Parathyroid adenoma (tissue), 2 donors: ENCODE measurements around the gene ZKSCAN5.

Experiments
- H2AFZ ChIP-seq: fragments of 300-600 bp; sonication (generic); one replicate; pipeline ENCODE4 v1.7.0; 2017; ENCODE audit warnings: antibody characterized with exemption, mild to moderate bottlenecking
- H3K27ac ChIP-seq: fragments of 300-600 bp; sonication (generic); one replicate; pipeline ENCODE4 v1.7.0; 2017
- H3K27me3 ChIP-seq: fragments of 300-600 bp; sonication (generic); one replicate; pipeline ENCODE4 v1.7.0; 2017; ENCODE audit warnings: low read length; ENCODE audit not compliant: control insufficient read depth, insufficient read depth
- H3K36me3 ChIP-seq: fragments of 300-600 bp; sonication (generic); one replicate; pipeline ENCODE4 v1.7.0; 2017; ENCODE audit warnings: low read length; ENCODE audit not compliant: control insufficient read depth, insufficient read depth
- H3K4me1 ChIP-seq: fragments of 300-600 bp; sonication (generic); one replicate; pipeline ENCODE4 v1.7.0; 2017; ENCODE audit warnings: control low read depth
- H3K4me2 ChIP-seq: fragments of 300-600 bp; sonication (generic); one replicate; pipeline ENCODE4 v1.7.0; 2017; ENCODE audit warnings: low read length
- H3K4me3 ChIP-seq: fragments of 300-600 bp; sonication (generic); one replicate; pipeline ENCODE4 v1.7.0; 2017; ENCODE audit warnings: low read depth, low read length
- H3K79me2 ChIP-seq: fragments of 300-600 bp; sonication (generic); one replicate; pipeline ENCODE4 v1.7.0; 2017; ENCODE audit warnings: control low read depth
- H3K9ac ChIP-seq: fragments of 300-600 bp; sonication (generic); one replicate; pipeline ENCODE4 v1.7.0; 2017; ENCODE audit warnings: mild to moderate bottlenecking
- H3K9me3 ChIP-seq: fragments of 300-600 bp; sonication (generic); one replicate; pipeline ENCODE4 v1.7.0; 2017; ENCODE audit warnings: low read length; ENCODE audit not compliant: control insufficient read depth
- CTCF ChIP-seq: fragments of 300-600 bp; sonication (generic); IDR thresholded peaks from one replicate; pipeline ENCODE4 v1.7.0; 2017; ENCODE audit warnings: antibody characterized with exemption, mild to moderate bottlenecking
- donor health status: primary hyperparathyroidism.

The ZKSCAN5 gene

GRCh38 chr7:99465421-99465768 lies 39.1 kb upstream of the ZKSCAN5 start:
- Histone ChIP-seq H3K4me2 (peak overlapping the region; percentile 89), H3K27me3 (no peaks in the 10 kb centered on the region), H3K9me3 (no peaks in the 10 kb centered on the region), H3K36me3 (no peaks in the 10 kb centered on the region), H3K4me1 (peaks cover 11% of the 10 kb centered on the region), H3K27ac (peak overlapping the region; percentile 87), H2AFZ (peak overlapping the region; percentile 98), H3K4me3 (peak overlapping the region; percentile 91), H3K79me2 (peaks cover 56% of the 10 kb centered on the region), H3K9ac (peak overlapping the region; percentile 17)
- TF ChIP-seq CTCF: no peak

GRCh38 chr7:99468336-99468918 lies 36.0 kb upstream of the ZKSCAN5 start:
- no peaks in the 10 kb centered on the region for H3K9me3 ChIP-seq
- no peak overlapping the region for H3K27ac ChIP-seq
- peaks cover 29% of the 10 kb centered on the region for H3K79me2 ChIP-seq
- TF ChIP-seq CTCF: no peak
- H3K9ac ChIP-seq: no peak overlapping the region
- no peaks in the 10 kb centered on the region for H3K36me3 ChIP-seq
- no peak overlapping the region for H2AFZ ChIP-seq
- H3K27me3 ChIP-seq: no peaks in the 10 kb centered on the region
- peaks cover 6% of the 10 kb centered on the region for H3K4me1 ChIP-seq
- H3K4me3 ChIP-seq: no peak overlapping the region
- no peak overlapping the region for H3K4me2 ChIP-seq

GRCh38 chr7:99469381-99470065 lies 34.9 kb upstream of the ZKSCAN5 start:
- Histone ChIP-seq H3K36me3 (no peaks in the 10 kb centered on the region), H3K9me3 (no peaks in the 10 kb centered on the region), H3K4me3 (no peak overlapping the region), H3K9ac (no peak overlapping the region), H3K79me2 (peaks cover 26% of the 10 kb centered on the region), H3K27me3 (no peaks in the 10 kb centered on the region), H3K4me2 (no peak overlapping the region), H2AFZ (peak overlapping the region; percentile 3), H3K27ac (peak overlapping the region; percentile 11), H3K4me1 (peaks cover 8% of the 10 kb centered on the region)
- no peak for TF ChIP-seq CTCF

- peaks cover 2% of the 10 kb centered on the region for H3K4me1 ChIP-seq
- peak within 1 kb of the TSS; percentile 77 for H3K4me3 ChIP-seq
- peak within 1 kb of the TSS; percentile 86 for H3K27ac ChIP-seq
- H3K27me3 ChIP-seq: no peaks in the 10 kb centered on the region
- no peaks in the 10 kb centered on the region for H3K36me3 ChIP-seq
- TF ChIP-seq CTCF: peak; percentile 17
- no peaks in the 10 kb centered on the region for H3K9me3 ChIP-seq
- H3K4me2 ChIP-seq: peak within 1 kb of the TSS; percentile 68
- peaks cover 13% of the 10 kb centered on the region for H3K79me2 ChIP-seq
- H3K9ac ChIP-seq: no peak within 1 kb of the TSS
- H2AFZ ChIP-seq: peak within 1 kb of the TSS; percentile 92
Observed at GRCh38 chr7:99472561-99473314, 31.7 kb upstream of the ZKSCAN5 start, which contains the start of gene ZNF789. ZNF789 (plus strand) TSS chr7:99472890; CDS start chr7:99476457, 3,567 bp downstream.
